Effector memory CD4-positive, alpha-beta T cell (primary cell): Measurements from ENCODE around the gene PUM1.

Experiments
- DNase-seq, 3 donors: peaks; one replicate each; pipeline ENCODE4 v3.0.0-alpha.2; 2020
- H3K27ac ChIP-seq: 2 replicates; pipeline ENCODE4 v1.7.0; 2013; ENCODE audit warnings: mild to moderate bottlenecking, low read length, moderate library complexity; ENCODE audit not compliant: insufficient read depth, poor library complexity, severe bottlenecking
- H3K27me3 ChIP-seq: replicated peaks from 2 replicates; pipeline ENCODE4 v1.7.0; 2013; ENCODE audit warnings: mild to moderate bottlenecking, low read length; ENCODE audit not compliant: insufficient read depth, control insufficient read depth, poor library complexity, severe bottlenecking
- H3K36me3 ChIP-seq: 2 replicates; pipeline ENCODE4 v1.7.0; 2013; ENCODE audit warnings: mild to moderate bottlenecking, low read length, moderate library complexity; ENCODE audit not compliant: control insufficient read depth, insufficient read depth
- H3K4me1 ChIP-seq: 2 replicates; pipeline ENCODE4 v1.7.0; 2013; ENCODE audit warnings: low read length, mild to moderate bottlenecking; ENCODE audit not compliant: control insufficient read depth, insufficient read depth, poor library complexity, severe bottlenecking
- H3K4me3 ChIP-seq: 2 replicates; pipeline ENCODE4 v1.7.0; 2013; ENCODE audit warnings: low read length, low read depth, mild to moderate bottlenecking; ENCODE audit not compliant: insufficient read depth, poor library complexity, severe bottlenecking
- H3K9me3 ChIP-seq: 2 replicates; pipeline ENCODE4 v1.7.0; 2013; ENCODE audit warnings: mild to moderate bottlenecking, low read length, moderate library complexity; ENCODE audit not compliant: control insufficient read depth
- total RNA-seq, 3 donors: gene quantifications; one replicate each; lab custom pipeline; 2026; lab: John Stamatoyannopoulos, UW

PUM1 gene
- total RNA-seq: 171 to 227 (median 177) reads per million in 3 donors

- no peaks in the 10 kb centered on the region for H3K36me3 ChIP-seq
- H3K9me3 ChIP-seq: no peaks in the 10 kb centered on the region
- DNase-seq: peak; percentile 96 to 98 (median 97)
- H3K4me3 ChIP-seq: peak within 1 kb of the TSS; percentile 76
- H3K27me3 ChIP-seq: no peaks in the 10 kb centered on the region
- peaks cover 17% of the 10 kb centered on the region for H3K4me1 ChIP-seq
- H3K27ac ChIP-seq: peak within 1 kb of the TSS; percentile 87
Observed at GRCh38 chr1:31065310-31066217, at the start of gene PUM1. Gene PUM1, minus strand, starts transcription at chr1:31065717. Its CDS starts 6,151 bp downstream, at chr1:31059566.

- no peak for DNase-seq
- Histone ChIP-seq H3K27me3 (no peaks in the 10 kb centered on the region), H3K4me3 (no peak overlapping the region), H3K36me3 (no peaks in the 10 kb centered on the region), H3K4me1 (no peaks in the 10 kb centered on the region), H3K9me3 (no peaks in the 10 kb centered on the region), H3K27ac (no peak overlapping the region)
Observed at GRCh38 chr1:31112266-31112935, 46.9 kb upstream of the PUM1 start.

GRCh38 chr1:31111290-31111951 is 45.9 kb upstream of the PUM1 start:
- H3K36me3 ChIP-seq: no peaks in the 10 kb centered on the region
- no peak for DNase-seq
- no peaks in the 10 kb centered on the region for H3K4me1 ChIP-seq
- H3K4me3 ChIP-seq: no peak overlapping the region
- no peak overlapping the region for H3K27ac ChIP-seq
- no peaks in the 10 kb centered on the region for H3K9me3 ChIP-seq
- no peaks in the 10 kb centered on the region for H3K27me3 ChIP-seq

GRCh38 chr1:31110846-31111245 is 45.3 kb upstream of the PUM1 start:
- Histone ChIP-seq H3K27me3 (no peaks in the 10 kb centered on the region), H3K4me1 (no peaks in the 10 kb centered on the region), H3K27ac (no peak overlapping the region), H3K36me3 (no peaks in the 10 kb centered on the region), H3K4me3 (no peak overlapping the region), H3K9me3 (no peaks in the 10 kb centered on the region)
- DNase-seq: no peak

GRCh38 chr1:31108861-31109260 is 43.3 kb upstream of the PUM1 start:
- Histone ChIP-seq H3K9me3 (no peaks in the 10 kb centered on the region), H3K36me3 (no peaks in the 10 kb centered on the region), H3K27ac (no peak overlapping the region), H3K4me3 (no peak overlapping the region), H3K27me3 (no peaks in the 10 kb centered on the region), H3K4me1 (no peaks in the 10 kb centered on the region)
- DNase-seq: no peak

- no peaks in the 10 kb centered on the region for H3K27me3 ChIP-seq
- H3K27ac ChIP-seq: no peak overlapping the region
- no peaks in the 10 kb centered on the region for H3K4me1 ChIP-seq
- no peak for DNase-seq
- H3K36me3 ChIP-seq: no peaks in the 10 kb centered on the region
- H3K4me3 ChIP-seq: no peak overlapping the region
- H3K9me3 ChIP-seq: no peaks in the 10 kb centered on the region
Observed at GRCh38 chr1:31105646-31106045, 40.1 kb upstream of the PUM1 start.

- Histone ChIP-seq H3K9me3 (no peaks in the 10 kb centered on the region), H3K36me3 (no peaks in the 10 kb centered on the region), H3K27ac (no peak overlapping the region), H3K4me3 (no peak overlapping the region), H3K4me1 (no peaks in the 10 kb centered on the region), H3K27me3 (no peaks in the 10 kb centered on the region)
- DNase-seq: no peak
Observed at GRCh38 chr1:31102501-31102950, 37.0 kb upstream of the PUM1 start.

- no peak overlapping the region for H3K4me3 ChIP-seq
Observed at GRCh38 chr1:31101147-31101502, 35.6 kb upstream of the PUM1 start.

GRCh38 chr1:31099293-31100032 is 33.9 kb upstream of the PUM1 start:
- no peak for DNase-seq
- Histone ChIP-seq H3K36me3 (no peaks in the 10 kb centered on the region), H3K4me1 (no peaks in the 10 kb centered on the region), H3K27ac (no peak overlapping the region), H3K9me3 (no peaks in the 10 kb centered on the region), H3K4me3 (no peak overlapping the region), H3K27me3 (no peaks in the 10 kb centered on the region)

More at GRCh38 chr1:31101147-31101502, 35.6 kb upstream of the PUM1 start:
- no peaks in the 10 kb centered on the region for H3K27me3 ChIP-seq
- H3K4me1 ChIP-seq: no peaks in the 10 kb centered on the region
- no peak for DNase-seq
- H3K9me3 ChIP-seq: no peaks in the 10 kb centered on the region
- no peak overlapping the region for H3K27ac ChIP-seq
- no peaks in the 10 kb centered on the region for H3K36me3 ChIP-seq
